ENCODE data around the gene SLCO4C1. TPM values are rescaled to one million over a fixed set of nuclear protein-coding genes. Genes with fewer than 3 reads are reported as not detected.

SLCO4C1 gene
- total RNA-seq, 1 donor from 2014 or later = not detected

DNA sequence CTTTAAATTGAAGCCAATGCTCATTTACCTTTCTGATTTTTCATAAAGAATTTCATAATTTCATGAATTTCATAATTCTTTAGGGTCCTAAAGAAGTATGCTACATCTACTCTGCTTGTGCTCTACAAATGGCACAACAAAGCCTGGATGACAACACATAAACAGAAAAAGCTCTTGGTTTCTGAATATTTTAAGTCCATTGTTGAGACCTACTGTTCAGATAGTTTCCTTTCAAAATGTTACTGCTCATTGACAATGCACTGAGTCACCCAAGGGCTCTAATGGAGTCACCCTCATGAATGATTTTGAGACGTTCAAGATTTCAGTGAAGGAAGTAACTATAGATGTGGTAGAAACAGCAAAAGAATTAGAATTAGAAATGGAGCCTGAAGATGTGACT is 74.1 kb downstream of the SLCO4C1 start:
- Histone ChIP-seq H3K36me3 (no peaks in the 10 kb centered on the region), H3K4me1 (no peaks in the 10 kb centered on the region), H3K27me3 (no peaks in the 10 kb centered on the region), H3K4me3 (no peak overlapping the region), H3K27ac (no peak overlapping the region), H3K9me3 (no peaks in the 10 kb centered on the region)
- TF ChIP-seq, protein P1, sequence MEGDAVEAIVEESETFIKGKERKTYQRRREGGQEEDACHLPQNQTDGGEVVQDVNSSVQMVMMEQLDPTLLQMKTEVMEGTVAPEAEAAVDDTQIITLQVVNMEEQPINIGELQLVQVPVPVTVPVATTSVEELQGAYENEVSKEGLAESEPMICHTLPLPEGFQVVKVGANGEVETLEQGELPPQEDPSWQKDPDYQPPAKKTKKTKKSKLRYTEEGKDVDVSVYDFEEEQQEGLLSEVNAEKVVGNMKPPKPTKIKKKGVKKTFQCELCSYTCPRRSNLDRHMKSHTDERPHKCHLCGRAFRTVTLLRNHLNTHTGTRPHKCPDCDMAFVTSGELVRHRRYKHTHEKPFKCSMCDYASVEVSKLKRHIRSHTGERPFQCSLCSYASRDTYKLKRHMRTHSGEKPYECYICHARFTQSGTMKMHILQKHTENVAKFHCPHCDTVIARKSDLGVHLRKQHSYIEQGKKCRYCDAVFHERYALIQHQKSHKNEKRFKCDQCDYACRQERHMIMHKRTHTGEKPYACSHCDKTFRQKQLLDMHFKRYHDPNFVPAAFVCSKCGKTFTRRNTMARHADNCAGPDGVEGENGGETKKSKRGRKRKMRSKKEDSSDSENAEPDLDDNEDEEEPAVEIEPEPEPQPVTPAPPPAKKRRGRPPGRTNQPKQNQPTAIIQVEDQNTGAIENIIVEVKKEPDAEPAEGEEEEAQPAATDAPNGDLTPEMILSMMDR (IDR thresholded peaks at IDR 0.05) = no peak
- intact Hi-C loops (cut with DNase I) = no loop called here
- no peak for DNase-seq (ENCODE audit: low spot score in 2 of 2)

DNA sequence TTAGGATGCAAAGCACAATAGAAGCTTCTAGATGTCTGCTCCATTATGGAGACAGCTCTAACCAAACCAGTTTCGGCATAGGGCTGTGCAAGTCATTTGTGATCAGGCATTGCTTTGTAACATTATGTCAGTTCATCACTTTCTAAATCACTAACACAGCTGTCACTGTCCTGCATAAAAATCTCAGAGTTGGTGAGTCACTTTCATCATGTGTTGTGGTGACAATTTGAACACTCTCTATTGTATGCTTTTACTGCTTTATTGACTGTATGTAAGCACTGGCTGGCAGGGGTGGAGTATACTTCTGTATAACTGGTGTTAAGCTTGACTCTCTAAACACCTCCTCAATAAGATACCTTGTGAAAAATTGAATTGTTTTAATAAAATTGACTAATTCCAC is 77.9 kb downstream of the SLCO4C1 start:
- Histone ChIP-seq H3K4me1 (no peaks in the 10 kb centered on the region), H3K36me3 (no peaks in the 10 kb centered on the region), H3K27ac (no peak overlapping the region), H3K4me3 (no peak overlapping the region), H3K27me3 (no peaks in the 10 kb centered on the region), H3K9me3 (no peaks in the 10 kb centered on the region)
- intact Hi-C loops (cut with DNase I) = no loop called here
- TF ChIP-seq, protein P1 (IDR thresholded peaks at IDR 0.05) = no peak
- no peak for DNase-seq (ENCODE audit: low spot score in 2 of 2)

DNA sequence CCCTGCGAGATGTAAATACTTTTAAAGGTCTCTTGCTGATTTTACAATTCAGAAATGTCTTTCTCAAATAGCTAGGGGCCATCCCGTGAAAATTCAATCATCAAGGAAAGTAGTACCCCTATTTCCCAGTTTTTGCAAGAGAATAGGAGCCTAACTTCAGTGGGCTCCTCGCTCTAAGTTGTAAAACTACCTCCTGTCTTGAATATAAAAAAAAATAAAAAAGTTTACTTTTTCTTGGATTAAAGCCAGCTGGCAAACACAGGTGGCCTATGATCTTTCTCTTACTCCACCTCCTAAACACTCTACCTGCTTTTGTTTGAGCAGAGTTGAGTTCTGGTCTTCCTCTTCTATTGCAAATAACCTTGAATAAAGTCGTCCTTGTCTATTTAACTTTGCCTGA is 79.4 kb downstream of the SLCO4C1 start:
- TF ChIP-seq, protein P1 (IDR thresholded peaks at IDR 0.05) = no peak
- Histone ChIP-seq H3K4me3 (no peak overlapping the region), H3K27me3 (no peaks in the 10 kb centered on the region), H3K9me3 (no peaks in the 10 kb centered on the region), H3K4me1 (no peaks in the 10 kb centered on the region), H3K36me3 (no peaks in the 10 kb centered on the region), H3K27ac (no peak overlapping the region)
- no peak for DNase-seq (ENCODE audit: low spot score in 2 of 2)
- intact Hi-C loops (cut with DNase I) = no loop called here

DNA sequence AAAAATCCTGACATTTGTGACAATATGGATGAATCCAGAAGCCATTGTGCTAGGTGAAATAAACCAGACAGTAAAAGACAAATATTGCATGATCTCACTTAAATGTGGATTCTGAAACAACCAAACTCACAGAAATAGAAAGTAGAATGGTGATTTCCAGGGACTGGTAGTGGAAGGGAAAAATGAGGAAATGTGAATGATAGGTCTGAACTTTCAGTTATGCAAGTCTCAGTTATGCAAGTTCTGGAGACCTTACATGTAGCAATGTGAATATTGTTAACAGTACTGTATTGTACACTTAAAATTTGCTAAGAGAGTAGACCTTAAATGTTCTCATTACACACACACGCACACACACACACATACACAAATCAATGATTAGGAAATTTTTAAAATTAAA is 84.9 kb downstream of the SLCO4C1 start:
- TF ChIP-seq, protein P1 (IDR thresholded peaks at IDR 0.05) = no peak
- intact Hi-C loops (cut with DNase I) = no loop called here
- DNase-seq (ENCODE audit: low spot score in 2 of 2) = no peak
- Histone ChIP-seq H3K27me3 (no peaks in the 10 kb centered on the region), H3K36me3 (no peaks in the 10 kb centered on the region), H3K27ac (no peak overlapping the region), H3K4me3 (no peak overlapping the region), H3K9me3 (no peaks in the 10 kb centered on the region), H3K4me1 (no peaks in the 10 kb centered on the region)

DNA sequence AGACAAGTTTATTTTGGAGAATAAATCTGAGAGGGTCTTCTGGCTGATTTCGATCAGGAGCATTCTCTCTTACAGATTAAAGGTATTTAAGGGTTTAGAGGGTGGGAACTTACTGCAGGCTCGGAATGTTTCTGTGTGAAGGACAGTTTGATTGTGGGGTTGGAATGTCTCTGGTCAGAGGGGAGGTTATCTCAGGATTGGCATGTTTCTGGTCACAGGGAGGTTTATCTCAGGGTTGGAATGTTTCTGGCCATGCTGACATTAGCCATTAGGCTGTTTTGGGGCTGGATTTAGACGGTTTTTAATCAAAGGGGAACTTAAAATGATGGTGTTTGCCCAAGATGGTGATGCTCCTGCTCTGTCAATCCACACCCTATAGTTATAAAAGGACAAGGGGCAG is 95.2 kb downstream of the SLCO4C1 start:
- Histone ChIP-seq H3K27ac (no peak overlapping the region), H3K36me3 (no peaks in the 10 kb centered on the region), H3K27me3 (no peaks in the 10 kb centered on the region), H3K4me3 (no peak overlapping the region), H3K9me3 (no peaks in the 10 kb centered on the region), H3K4me1 (no peaks in the 10 kb centered on the region)
- TF ChIP-seq, protein P1 (IDR thresholded peaks at IDR 0.05) = no peak
- intact Hi-C loops (cut with DNase I) = no loop called here
- DNase-seq (ENCODE audit: low spot score in 2 of 2) = no peak

DNA sequence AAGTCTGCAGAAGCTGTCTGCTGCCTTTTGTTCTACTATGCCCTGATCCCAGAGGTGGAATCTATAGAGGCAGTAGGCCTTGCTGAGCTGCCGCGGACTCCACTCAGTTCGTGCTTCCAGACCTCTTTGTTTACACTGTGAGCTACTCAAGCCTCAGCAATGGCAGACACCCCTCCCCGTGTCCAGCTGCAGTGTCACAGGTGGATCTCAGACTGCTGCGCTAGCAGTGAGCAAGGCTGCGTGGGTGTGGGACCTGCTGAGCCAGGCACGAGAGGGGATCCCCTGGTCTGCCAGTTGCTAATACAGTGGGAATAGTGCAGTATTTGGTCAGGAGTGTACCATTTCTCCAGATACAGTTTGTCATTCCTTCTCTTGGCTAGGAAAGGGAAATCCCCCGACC is 99.6 kb downstream of the SLCO4C1 start:
- Histone ChIP-seq H3K4me3 (no peak overlapping the region), H3K27ac (no peak overlapping the region), H3K9me3 (no peaks in the 10 kb centered on the region), H3K36me3 (no peaks in the 10 kb centered on the region), H3K4me1 (no peaks in the 10 kb centered on the region), H3K27me3 (no peaks in the 10 kb centered on the region)
- intact Hi-C loops (cut with DNase I) = no loop called here
- TF ChIP-seq, protein P1 (IDR thresholded peaks at IDR 0.05) = no peak
- no peak for DNase-seq (ENCODE audit: low spot score in 2 of 2)

All from ascending aorta (tissue), 2 donors.